Glutamatergic neuron (in vitro differentiated cells): ENCODE data around the gene TMPRSS11F. TPM values are rescaled to one million over a fixed set of nuclear protein-coding genes. Genes with fewer than 3 reads are reported as not detected.

Experiments used
- DNase-seq: peaks from one replicate; pipeline ENCODE4 v3.0.0; 2022
- H3K27ac Mint-ChIP-seq: one replicate; pipeline ENCODE4 v1.8.0; 2020; ENCODE audit warnings: mild to moderate bottlenecking, mixed read lengths, inconsistent platforms; ENCODE audit not compliant: unreplicated experiment
- H3K27me3 Mint-ChIP-seq: one replicate; pipeline ENCODE4 v1.8.0; 2020; ENCODE audit warnings: mild to moderate bottlenecking, moderate library complexity, mixed read lengths, inconsistent platforms; ENCODE audit not compliant: unreplicated experiment
- H3K36me3 Mint-ChIP-seq: one replicate; pipeline ENCODE4 v1.8.0; 2020; ENCODE audit warnings: mild to moderate bottlenecking, mixed read lengths, inconsistent platforms; ENCODE audit not compliant: unreplicated experiment
- H3K4me1 Mint-ChIP-seq: one replicate; pipeline ENCODE4 v1.8.0; 2020; ENCODE audit warnings: mild to moderate bottlenecking, low read depth, mixed read lengths, inconsistent platforms; ENCODE audit not compliant: unreplicated experiment
- H3K4me3 Mint-ChIP-seq: one replicate; pipeline ENCODE4 v1.8.0; 2020; ENCODE audit warnings: mild to moderate bottlenecking, mixed read lengths, inconsistent platforms; ENCODE audit not compliant: unreplicated experiment
- H3K9me3 Mint-ChIP-seq: one replicate; pipeline ENCODE4 v1.8.0; 2020; ENCODE audit warnings: mild to moderate bottlenecking, moderate library complexity, mixed read lengths, inconsistent platforms; ENCODE audit not compliant: unreplicated experiment
- total RNA-seq: library from RNA; stranded (reverse); fragmentation: NEBNext Ultra II Directional; extraction: Animal tissue kit (Norgen Biotek cat#: 25700); gene quantifications from one replicate; pipeline ENCODE4 v1.2.1, GENCODE V29; 2021; ENCODE audit not compliant: unreplicated experiment
- TF ChIP-seq, protein P1 (sequence below): fragments of 200-600 bp; sonication (generic); IDR thresholded peaks from one replicate; pipeline ENCODE4 v1.5.0; 2021; ENCODE audit not compliant: partially characterized antibody, unreplicated experiment

Gene TMPRSS11F
- total RNA-seq, 1 donor from 2014 or later: not detected

DNA sequence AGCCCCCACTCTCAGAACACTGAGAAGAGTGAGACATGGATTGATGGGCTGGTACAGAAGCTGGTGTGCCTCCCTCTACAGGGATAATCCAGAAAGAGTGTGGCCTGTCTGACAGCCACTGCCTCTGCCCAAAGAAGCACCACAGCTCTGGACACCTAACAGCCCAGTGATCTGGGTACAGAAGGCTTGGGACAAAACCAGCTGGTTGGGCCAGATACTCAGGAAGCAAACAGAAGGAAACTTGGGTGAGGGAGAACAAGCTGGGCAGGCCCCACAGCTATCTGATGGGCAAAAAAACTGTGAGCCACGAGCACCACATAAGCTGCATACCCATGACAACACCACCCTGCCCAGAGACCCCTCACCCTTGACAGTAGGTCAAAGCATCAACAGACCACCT is 46.9 kb downstream of the TMPRSS11F start:
- no peak for DNase-seq
- Mint-ChIP-seq H3K27ac (no peak overlapping the region), H3K4me1 (no peaks in the 10 kb centered on the region), H3K4me3 (no peak overlapping the region), H3K27me3 (no peaks in the 10 kb centered on the region), H3K36me3 (no peaks in the 10 kb centered on the region), H3K9me3 (no peaks in the 10 kb centered on the region)
- TF ChIP-seq, protein P1, sequence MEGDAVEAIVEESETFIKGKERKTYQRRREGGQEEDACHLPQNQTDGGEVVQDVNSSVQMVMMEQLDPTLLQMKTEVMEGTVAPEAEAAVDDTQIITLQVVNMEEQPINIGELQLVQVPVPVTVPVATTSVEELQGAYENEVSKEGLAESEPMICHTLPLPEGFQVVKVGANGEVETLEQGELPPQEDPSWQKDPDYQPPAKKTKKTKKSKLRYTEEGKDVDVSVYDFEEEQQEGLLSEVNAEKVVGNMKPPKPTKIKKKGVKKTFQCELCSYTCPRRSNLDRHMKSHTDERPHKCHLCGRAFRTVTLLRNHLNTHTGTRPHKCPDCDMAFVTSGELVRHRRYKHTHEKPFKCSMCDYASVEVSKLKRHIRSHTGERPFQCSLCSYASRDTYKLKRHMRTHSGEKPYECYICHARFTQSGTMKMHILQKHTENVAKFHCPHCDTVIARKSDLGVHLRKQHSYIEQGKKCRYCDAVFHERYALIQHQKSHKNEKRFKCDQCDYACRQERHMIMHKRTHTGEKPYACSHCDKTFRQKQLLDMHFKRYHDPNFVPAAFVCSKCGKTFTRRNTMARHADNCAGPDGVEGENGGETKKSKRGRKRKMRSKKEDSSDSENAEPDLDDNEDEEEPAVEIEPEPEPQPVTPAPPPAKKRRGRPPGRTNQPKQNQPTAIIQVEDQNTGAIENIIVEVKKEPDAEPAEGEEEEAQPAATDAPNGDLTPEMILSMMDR: no peak

- Mint-ChIP-seq H3K27ac (no peak overlapping the region), H3K4me3 (no peak overlapping the region), H3K9me3 (no peaks in the 10 kb centered on the region), H3K27me3 (no peaks in the 10 kb centered on the region), H3K4me1 (no peaks in the 10 kb centered on the region), H3K36me3 (no peaks in the 10 kb centered on the region)
- no peak for DNase-seq
- TF ChIP-seq, protein P1: no peak
Measured at GRCh38 chr4:68079928-68080327, 49.7 kb downstream of the TMPRSS11F start.

DNA sequence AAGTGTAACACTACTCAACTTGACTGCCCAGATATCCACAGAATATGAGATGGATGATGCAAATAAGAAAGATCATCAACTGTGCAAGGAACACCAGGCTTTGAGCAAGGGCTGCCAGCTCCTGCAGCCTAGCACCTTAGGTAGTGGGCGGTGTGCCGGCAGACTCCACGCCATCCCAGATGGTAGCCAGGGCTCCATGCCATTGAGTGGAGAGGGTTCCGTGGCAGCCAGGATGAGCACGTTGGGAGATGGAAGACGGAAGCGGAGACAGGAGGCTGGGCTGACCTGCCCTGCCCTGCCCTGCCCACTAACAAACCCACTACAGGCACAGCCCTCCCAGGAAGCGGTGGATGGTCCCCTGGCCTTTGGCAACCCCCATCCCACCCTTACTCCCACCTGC is 51.9 kb downstream of the TMPRSS11F start:
- DNase-seq: no peak
- no peak overlapping the region for H3K4me3 Mint-ChIP-seq
- H3K27me3 Mint-ChIP-seq: no peaks in the 10 kb centered on the region
- TF ChIP-seq, protein P1: no peak
- no peaks in the 10 kb centered on the region for H3K4me1 Mint-ChIP-seq
- H3K9me3 Mint-ChIP-seq: no peaks in the 10 kb centered on the region
- H3K27ac Mint-ChIP-seq: no peak overlapping the region
- no peaks in the 10 kb centered on the region for H3K36me3 Mint-ChIP-seq

GRCh38 chr4:68077301-68077700 is 52.4 kb downstream of the TMPRSS11F start:
- TF ChIP-seq, protein P1: no peak
- no peaks in the 10 kb centered on the region for H3K4me1 Mint-ChIP-seq
- no peaks in the 10 kb centered on the region for H3K36me3 Mint-ChIP-seq
- H3K27me3 Mint-ChIP-seq: no peaks in the 10 kb centered on the region
- H3K4me3 Mint-ChIP-seq: no peak overlapping the region
- no peak for DNase-seq
- no peaks in the 10 kb centered on the region for H3K9me3 Mint-ChIP-seq
- no peak overlapping the region for H3K27ac Mint-ChIP-seq

- H3K27ac Mint-ChIP-seq: no peak overlapping the region
- TF ChIP-seq, protein P1: no peak
- no peaks in the 10 kb centered on the region for H3K4me1 Mint-ChIP-seq
- H3K27me3 Mint-ChIP-seq: no peaks in the 10 kb centered on the region
- H3K9me3 Mint-ChIP-seq: no peaks in the 10 kb centered on the region
- no peaks in the 10 kb centered on the region for H3K36me3 Mint-ChIP-seq
- DNase-seq: no peak
- H3K4me3 Mint-ChIP-seq: no peak overlapping the region
Measured at GRCh38 chr4:68076194-68076593, 53.5 kb downstream of the TMPRSS11F start.
